GM19328 (cell line): ENCODE data around the gene WDR3.

Source experiments
- ATAC-seq: cut with Tn5 transposase; IDR thresholded peaks from one replicate; pipeline ENCODE4 v1.9.1; 2021; ENCODE audit warnings: mild to moderate bottlenecking, moderate library complexity; ENCODE audit not compliant: unreplicated experiment

Gene WDR3

DNA sequence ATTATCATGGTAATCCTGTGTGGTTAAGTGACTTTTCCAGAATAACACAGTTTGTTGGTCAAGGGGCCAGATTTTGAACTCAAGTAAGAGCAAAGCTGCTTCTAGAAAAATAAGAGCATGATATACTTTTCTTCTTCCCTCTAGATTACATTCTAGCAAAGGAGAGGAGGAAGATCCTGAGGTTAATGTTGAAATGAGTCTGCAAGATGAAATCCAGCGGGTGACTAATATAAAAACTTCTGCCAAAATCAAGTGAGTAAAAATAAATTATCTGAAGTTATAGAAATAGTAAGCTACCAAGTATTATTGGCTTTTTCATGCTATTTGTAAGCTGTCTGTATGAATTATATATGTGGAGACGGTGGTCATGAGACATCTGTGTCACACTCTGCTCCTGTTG is 12.8 kb downstream of the WDR3 start:
- no peak for ATAC-seq

DNA sequence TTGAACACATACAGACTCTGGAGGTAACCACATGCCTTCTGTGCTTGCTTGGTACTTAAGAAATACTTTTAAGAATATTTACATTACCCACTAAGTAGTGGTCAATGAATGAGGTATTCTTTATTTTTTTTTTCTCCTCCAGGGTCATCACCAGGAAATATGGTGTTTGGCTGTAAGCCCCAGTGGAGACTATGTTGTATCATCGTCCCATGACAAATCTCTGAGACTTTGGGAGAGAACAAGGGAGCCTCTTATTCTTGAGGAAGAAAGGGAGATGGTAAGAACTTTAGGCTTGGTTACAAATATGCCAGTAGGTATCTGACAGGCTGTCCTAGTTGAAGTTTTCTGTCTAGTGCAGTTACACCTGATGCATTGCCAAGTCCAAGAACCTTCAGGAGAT is 22.8 kb downstream of the WDR3 start:
- ATAC-seq, result no peak

DNA sequence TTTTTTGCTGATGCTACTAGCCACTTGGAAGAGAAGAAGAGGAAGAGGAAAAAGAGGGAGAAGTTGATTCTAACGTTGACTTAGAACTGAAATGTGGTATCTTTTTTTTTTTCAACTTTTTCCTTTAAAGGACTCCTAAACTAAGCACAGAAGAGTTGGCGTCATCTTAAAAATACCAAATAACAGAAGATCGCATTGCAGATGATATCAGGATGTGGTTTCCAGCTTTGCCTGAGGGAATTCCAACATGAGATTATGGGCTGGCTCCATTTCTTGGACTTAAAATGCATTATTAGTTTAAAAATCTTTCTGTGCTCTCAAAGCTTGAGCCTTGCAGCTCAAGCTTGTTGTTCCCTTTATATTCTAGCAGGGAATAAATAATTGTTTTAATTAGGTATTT is 29.8 kb downstream of the WDR3 start:
- ATAC-seq, result no peak

DNA sequence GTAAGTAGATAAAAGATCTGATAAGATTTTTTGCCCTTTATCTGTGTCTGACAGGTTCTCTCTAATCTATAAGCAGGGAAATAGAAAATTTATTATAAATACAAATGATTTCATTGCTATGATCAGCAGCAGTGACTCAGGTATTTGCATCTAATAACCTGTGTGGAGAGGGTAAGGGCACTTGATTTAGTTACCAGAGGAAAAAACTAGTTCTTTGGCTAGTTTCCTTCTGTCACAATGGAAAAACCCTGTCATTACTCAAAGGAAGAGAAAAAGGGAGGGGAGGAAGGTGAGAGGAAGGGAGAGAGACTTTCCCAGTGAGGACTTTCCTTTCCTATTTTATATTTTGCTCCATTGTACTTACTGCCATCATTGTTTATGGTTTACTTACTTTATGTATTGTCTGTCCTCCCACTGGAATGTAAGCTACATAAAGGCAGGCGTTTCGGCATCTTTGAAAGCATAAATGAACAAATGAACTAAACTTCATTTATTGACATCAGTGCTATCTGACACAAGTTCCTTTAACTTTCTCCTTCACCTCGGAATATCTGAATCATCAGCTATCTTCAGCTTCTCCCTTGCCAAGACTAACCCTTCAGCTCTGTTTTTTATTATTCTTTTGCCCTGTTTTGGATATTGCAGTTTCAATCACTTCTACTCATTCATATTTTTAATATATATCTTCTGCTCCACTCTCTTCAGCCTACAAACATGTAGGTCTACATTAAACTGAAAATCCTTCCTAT is 34.9 kb downstream of the WDR3 start:
- ATAC-seq, result no peak

DNA sequence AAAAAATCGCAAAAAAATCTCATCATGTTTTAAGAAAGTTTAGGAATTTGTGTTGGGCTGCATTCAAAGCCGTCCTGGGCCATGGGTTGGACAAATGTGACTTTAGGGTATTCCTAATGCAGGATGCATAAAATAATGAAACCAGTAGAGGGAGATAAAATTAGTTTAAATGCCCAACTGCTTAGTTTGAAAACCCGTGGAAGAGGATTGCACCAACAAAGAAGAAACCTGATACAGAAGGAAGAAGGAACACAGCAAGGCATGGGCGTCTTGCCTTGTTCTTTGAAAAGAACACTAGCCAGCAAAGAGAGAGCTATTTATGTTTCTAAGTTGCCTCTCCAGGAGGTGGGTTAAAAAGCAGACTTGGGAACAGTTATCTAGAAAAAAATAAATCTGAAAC is 37.9 kb downstream of the WDR3 start:
- ATAC-seq, result no peak

DNA sequence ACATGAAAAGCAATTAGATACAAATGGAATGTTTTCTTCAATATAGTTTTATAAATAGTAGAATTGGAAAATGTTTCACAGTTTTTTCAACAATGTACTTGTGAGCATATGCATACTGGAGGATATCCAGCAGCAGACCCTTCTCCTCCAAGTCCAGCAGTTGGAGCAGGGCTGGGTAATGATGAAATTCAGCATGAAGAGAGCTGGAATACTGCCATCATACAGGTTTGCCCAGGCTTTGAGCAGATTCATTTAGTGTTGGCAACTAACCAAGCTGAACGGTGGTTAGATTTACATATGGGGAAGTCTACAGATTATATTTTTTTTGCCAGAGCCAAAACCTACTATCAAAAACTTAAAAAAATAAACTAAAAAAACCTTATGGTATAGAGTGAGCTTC is 38.3 kb downstream of the WDR3 start:
- no peak for ATAC-seq

DNA sequence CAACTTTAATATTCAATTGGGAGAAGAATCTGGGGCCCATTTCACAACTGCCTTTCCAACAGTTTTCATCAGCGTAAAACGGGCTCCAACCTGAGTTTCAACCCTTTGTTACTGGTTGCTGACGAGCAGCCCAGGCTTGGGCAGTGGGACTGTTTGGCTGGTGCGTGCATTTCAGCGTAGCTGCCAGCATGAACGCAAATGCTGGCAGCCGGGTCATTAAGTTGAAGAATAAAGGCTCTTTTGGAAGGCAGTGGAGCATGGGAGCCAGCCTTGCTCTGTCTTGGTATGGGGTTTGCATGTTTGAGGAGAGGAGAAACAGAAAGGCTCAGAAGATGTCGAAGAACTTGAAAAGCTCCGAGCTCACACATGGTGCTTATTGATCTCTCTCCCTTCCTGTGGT is 40.7 kb downstream of the WDR3 start:
- ATAC-seq, result no peak

DNA sequence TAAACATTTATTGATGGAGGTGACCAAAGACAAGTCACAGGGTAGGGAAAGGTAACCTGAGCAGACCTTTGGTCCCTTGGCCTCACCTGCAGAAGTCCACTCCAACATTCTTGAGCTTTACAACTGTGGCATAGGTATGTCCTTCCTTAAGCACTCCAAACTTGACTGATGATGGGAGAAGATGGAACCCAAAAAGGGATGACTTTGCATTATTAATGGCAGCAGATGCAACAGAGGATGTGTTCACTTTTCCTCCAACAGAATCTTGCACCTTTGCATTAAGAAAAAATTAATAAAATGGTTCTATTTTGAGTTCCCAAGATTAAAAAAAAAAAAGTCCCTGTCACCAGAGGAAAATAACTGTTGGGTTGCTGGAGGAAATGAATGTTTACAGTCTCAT is 42.2 kb downstream of the WDR3 start:
- ATAC-seq, result no peak

DNA sequence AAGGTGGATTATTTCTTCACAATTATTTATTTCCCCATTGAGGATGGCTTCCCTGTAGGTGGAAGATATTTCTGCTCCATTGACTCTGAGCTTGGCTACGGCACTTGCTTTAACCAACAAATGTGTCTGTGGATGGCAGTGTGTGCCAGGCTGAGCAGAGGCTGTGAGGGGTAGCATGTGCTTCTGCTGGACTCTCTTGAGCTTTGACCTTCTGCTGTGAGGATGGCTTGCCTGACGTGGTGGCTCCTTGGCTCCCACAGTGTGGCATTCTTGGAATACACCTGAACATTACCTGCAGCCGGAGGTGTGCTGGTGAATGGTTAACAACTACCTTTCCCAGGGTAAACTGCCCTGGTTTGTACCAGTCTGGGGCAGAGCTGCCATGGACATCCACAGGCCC is 46.8 kb downstream of the WDR3 start:
- no peak for ATAC-seq

DNA sequence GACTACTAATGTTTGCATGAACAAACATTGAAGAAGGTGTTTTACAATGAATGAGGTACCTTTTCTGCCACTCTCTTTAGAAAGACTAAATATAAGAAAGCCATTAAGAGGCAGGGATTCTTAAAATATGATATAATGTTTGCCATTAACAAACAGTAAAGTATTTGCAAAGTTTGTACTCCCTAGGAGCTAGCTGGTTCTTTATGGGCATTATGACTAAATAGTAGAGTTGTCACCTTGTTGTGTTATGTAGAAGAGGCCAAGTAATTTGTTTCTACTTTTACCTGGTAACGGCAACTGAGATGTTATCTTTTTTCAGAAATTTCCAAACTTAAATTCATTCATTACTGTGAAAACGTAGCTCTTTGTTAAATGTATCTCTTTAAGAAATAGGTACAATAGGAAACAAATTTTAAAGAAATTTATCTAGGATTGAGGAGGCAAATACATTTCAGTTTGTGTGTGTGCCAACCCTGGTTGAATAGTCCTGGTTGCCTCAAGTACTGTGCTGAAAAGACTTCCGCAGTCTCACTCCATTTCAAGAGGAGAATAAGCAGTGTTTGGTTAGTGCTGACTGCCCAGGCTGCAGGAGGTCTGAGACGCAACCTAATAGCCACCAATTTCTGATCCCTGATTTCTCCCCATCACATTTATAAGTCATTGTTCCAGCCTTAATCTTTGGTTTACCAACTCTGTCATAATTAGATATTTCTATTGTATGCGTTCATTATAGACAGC is 52.1 kb downstream of the WDR3 start:
- no peak for ATAC-seq

DNA sequence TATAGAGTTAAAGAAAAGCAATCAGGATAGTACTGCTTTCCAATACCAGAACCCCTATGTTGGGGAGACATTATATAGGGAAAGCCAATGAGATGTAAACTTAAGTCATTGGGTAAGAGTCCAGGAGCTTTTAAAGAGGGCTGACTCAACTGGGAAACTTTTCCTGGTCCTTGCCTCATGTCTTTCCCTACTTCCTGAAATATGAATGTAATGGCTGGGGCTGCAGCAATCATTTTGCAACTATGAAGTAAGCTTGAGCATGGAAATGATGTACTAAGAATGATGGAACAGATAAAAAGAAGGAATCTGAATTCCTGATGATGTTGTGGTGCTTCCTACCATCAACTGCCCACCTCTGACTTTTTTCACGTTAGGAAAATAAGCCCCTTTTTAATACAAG is 55.7 kb downstream of the WDR3 start:
- no peak for ATAC-seq

DNA sequence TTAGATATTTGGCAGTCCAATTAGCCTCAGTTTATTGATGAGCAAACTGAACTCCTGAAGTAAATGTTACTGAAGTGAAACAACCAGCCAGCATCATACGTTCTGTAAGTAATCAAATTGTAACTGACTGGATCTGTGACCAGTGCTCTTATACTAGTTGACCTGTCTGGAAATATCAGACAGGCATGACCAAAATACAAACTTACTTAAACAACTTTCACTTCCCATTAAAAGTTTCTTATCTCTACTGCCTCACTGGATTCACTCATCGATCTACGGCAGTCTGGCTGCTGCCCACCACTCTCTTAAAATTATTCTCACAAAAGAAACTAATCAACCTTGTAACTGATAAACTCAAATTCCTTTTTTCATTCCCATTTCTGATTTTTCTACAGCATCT is 56.4 kb downstream of the WDR3 start:
- ATAC-seq, result no peak

DNA sequence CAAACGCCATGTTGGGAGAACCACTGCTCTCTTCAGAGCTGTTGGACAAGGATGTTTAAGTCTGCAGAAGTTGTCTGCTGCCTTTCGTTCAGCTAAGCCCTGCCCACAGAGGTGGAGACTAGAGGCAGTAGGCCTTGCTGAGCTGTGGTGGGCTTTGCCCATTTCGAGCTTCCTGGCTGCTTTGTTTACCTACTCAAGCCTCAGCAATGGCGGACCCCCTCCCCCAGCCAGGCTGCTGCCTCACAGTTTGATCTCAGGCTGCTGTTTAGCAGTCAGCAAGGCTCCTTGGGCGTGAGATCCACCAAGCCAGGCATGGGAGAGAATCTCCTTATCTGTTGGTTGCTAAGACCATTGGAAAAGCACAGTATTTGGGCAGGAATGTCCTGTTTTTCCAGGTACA is 74.8 kb downstream of the WDR3 start:
- no peak for ATAC-seq

DNA sequence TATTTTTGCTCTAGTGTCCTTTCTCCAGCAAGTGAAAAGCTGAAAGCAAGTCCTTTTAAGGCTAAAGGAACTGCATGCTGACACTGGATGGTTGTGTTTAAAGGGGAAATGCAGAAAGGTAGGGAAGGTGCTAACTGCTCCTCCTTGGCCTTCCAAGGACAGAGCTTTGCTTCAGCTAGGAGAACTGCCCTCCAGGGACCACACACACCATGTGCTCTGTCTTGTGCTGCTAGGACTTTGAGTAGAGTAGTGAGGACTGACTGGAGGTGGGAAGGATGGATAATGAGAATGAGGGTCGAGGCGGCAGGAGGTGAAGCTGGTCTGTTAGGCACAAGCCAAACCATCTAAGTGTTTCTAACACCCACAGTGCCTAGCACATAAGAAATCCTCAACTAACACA is 77.9 kb downstream of the WDR3 start:
- no peak for ATAC-seq

DNA sequence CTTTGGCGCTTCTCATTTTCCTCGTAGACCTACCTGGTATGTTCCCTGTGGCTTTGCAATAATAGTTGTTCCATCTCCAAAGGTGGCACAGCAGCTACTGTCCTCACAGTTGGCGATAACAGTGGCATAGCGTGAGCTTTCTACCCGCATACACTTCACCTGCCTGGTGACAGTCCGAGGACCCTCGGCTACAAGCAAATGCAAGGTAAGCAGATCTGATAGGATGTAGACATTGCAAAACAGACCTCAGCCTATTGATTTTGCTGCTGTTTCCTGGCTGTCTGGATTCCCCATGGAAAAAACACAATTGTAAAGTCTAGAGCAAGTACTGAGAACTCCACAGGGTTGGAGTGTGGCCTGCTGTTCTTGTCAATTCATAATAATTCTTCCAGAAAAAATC is 78.5 kb downstream of the WDR3 start:
- no peak for ATAC-seq

DNA sequence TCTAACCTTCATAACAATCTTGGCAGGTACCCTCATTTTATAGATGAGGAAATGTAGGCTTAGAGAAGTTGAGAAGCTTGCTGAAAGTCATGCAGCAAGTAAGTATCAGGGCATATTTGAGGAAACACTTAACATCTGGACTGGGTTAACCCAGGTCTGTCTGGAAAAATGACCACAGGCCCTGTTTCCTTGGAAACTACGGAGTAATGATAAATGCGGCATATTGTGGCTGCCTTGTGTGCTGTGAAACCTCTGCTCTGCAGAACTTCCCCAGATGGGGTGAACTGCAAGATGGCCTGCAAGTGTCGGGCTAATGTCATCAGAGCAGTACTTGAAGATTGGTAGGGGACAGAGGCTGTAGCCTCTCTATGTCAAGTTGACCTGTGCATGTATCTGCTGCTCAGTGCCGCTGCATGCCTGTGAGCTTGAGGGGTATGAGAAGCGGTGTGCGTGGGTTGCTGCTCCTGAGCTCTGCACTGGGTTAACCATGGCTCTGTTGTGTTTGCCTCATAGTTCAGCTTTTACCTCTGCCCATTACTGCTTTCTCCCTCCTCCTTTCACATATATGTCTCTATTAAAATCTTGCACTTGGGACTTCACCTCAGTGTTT is 83.1 kb downstream of the WDR3 start:
- ATAC-seq, result no peak

DNA sequence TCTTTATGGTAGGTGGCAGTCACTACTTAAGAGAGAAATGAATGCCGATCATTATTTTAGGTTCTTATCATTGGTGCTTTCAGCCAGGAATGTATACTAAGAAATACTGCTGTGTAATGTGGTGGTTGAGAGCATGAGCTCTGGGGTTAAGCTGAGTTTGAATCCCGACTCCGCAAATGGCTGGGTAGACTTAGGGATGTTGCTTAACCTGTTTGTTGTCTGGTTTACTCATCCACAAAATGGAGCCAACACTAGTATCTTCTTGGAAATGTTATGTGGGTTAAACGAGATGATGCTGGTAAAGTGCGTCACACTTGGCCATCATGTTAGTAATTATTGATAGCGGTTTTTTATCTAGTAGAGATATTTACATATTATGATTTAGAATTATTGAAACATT is 83.8 kb downstream of the WDR3 start:
- ATAC-seq, result no peak

DNA sequence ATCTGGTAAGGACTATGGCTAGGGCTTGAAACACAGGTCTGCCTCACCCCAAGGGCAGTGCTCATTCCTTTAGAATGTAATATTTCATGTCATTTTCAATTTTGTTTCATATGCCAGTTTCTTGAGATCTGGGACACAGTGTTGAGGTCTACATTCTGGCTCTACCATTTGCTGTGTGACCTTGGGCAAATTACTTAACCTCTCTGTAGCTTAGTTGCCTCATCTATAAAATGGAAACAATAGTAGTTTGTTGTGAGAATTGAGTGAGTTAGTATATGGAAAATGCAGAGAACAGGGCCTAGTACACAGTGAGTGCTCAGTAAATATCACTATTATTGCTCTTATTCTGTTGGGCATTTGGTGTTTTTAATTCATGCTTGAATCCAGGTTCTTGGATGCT is 84.4 kb downstream of the WDR3 start:
- ATAC-seq, result no peak
